ENCODE data around the gene RAN. TPM values are rescaled to one million over a fixed set of nuclear protein-coding genes. Genes with fewer than 3 reads are reported as not detected.

The RAN gene
- total RNA-seq, 1 donor from 2014 or later = 748 TPM

GRCh38 chr12:130876297-130876696, 4.4 kb downstream of the RAN start:
- ATAC-seq (ENCODE audit: low read depth) = no peak
- H3K27ac Mint-ChIP-seq = no peak overlapping the region
- H3K4me3 Mint-ChIP-seq = no peak overlapping the region

GRCh38 chr12:130876758-130877157, 4.9 kb downstream of the RAN start:
- DNase-seq (no peak), ATAC-seq (ENCODE audit: low read depth) (no peak)
- H3K9me3 Mint-ChIP-seq = no peaks in the 10 kb centered on the region
- no peak overlapping the region for H3K4me3 Mint-ChIP-seq
- ChIA-PET CTCF (no interaction called here), POLR2A (interaction anchor here (0.8 kb wide), 1 partner anchor 103 kb away, joined by 3 read pairs; no protein-coding TSS in a partner anchor)
- H3K36me3 Mint-ChIP-seq (ENCODE audit: low read depth) = peaks cover 56% of the 10 kb centered on the region
- H3K27ac Mint-ChIP-seq = no peak overlapping the region
- H3K27me3 Mint-ChIP-seq = no peaks in the 10 kb centered on the region
- TF ChIP-seq CTCF (IDR thresholded peaks at IDR 0.05) = no peak
- H3K4me1 Mint-ChIP-seq = peaks cover 71% of the 10 kb centered on the region
- intact Hi-C loops (cut with micrococcal nuclease) = loop anchor here (10.0 kb wide), 2 partner anchors 1018 to 1048 kb away; partner anchors contain the start of genes PUS1 and ULK1

More at GRCh38 chr12:130876297-130876696, 4.4 kb downstream of the RAN start:
- H3K9me3 Mint-ChIP-seq = no peaks in the 10 kb centered on the region
- no peak for TF ChIP-seq CTCF (IDR thresholded peaks at IDR 0.05)
- H3K4me1 Mint-ChIP-seq = peaks cover 71% of the 10 kb centered on the region
- H3K36me3 Mint-ChIP-seq (ENCODE audit: low read depth) = peaks cover 56% of the 10 kb centered on the region
- H3K27me3 Mint-ChIP-seq = no peaks in the 10 kb centered on the region
- POLR2A ChIA-PET = interaction anchor here (0.8 kb wide), 1 partner anchor 104 kb away, joined by 3 read pairs; no protein-coding TSS in a partner anchor
- CTCF ChIA-PET = no interaction called here
- intact Hi-C loops (cut with micrococcal nuclease) = loop anchor here (10.0 kb wide), 2 partner anchors 1019 to 1049 kb away; partner anchors contain the start of genes PUS1 and ULK1
- DNase-seq = no peak

- DNase-seq = no peak
- ATAC-seq (ENCODE audit: low read depth) = no peak
- H3K4me3 Mint-ChIP-seq = no peak overlapping the region
- CTCF ChIA-PET = no interaction called here
- peaks cover 56% of the 10 kb centered on the region for H3K36me3 Mint-ChIP-seq (ENCODE audit: low read depth)
- H3K4me1 Mint-ChIP-seq = peaks cover 71% of the 10 kb centered on the region
- POLR2A ChIA-PET = no interaction called here
- intact Hi-C loops (cut with micrococcal nuclease) = loop anchor here (10.0 kb wide), 2 partner anchors 1017 to 1047 kb away; partner anchors contain the start of genes PUS1 and ULK1
- TF ChIP-seq CTCF (IDR thresholded peaks at IDR 0.05) = no peak
- H3K27ac Mint-ChIP-seq = peak overlapping the region; percentile 31
- H3K9me3 Mint-ChIP-seq = no peaks in the 10 kb centered on the region
- no peaks in the 10 kb centered on the region for H3K27me3 Mint-ChIP-seq
These were observed 5.5 kb downstream of the RAN start for GRCh38 chr12:130877333-130877732.

- no peak for TF ChIP-seq CTCF (IDR thresholded peaks at IDR 0.05)
- Mint-ChIP-seq H3K27me3 (no peaks in the 10 kb centered on the region), H3K4me3 (peak overlapping the region; percentile 79), H3K9me3 (no peaks in the 10 kb centered on the region), H3K4me1 (peaks cover 60% of the 10 kb centered on the region), H3K27ac (peak overlapping the region; percentile 82), H3K36me3 (ENCODE audit: low read depth) (peaks cover 54% of the 10 kb centered on the region)
- CTCF ChIA-PET = no interaction called here
- ATAC-seq (ENCODE audit: low read depth) (no peak), DNase-seq (no peak)
- intact Hi-C loops (cut with micrococcal nuclease) = loop anchor here (10.0 kb wide), 2 partner anchors 1016 to 1046 kb away; partner anchors contain the start of genes PUS1 and ULK1
- POLR2A ChIA-PET = no interaction called here
These were observed 6.6 kb downstream of the RAN start for GRCh38 chr12:130878193-130879185.

- ChIA-PET CTCF (no interaction called here), POLR2A (interaction anchor here (1.0 kb wide), 1 partner anchor 101 kb away, joined by 4 read pairs; no protein-coding TSS in a partner anchor)
- ATAC-seq (ENCODE audit: low read depth) = peak; percentile 74
- DNase-seq = no peak
- H3K4me3 Mint-ChIP-seq = peak overlapping the region; percentile 79
- H3K27me3 Mint-ChIP-seq = no peaks in the 10 kb centered on the region
- H3K27ac Mint-ChIP-seq = peak overlapping the region; percentile 82
- H3K9me3 Mint-ChIP-seq = no peaks in the 10 kb centered on the region
- no peak for TF ChIP-seq CTCF (IDR thresholded peaks at IDR 0.05)
- peaks cover 53% of the 10 kb centered on the region for H3K4me1 Mint-ChIP-seq
- intact Hi-C loops (cut with micrococcal nuclease) = loop anchor here (10.0 kb wide), 2 partner anchors 1016 to 1046 kb away; partner anchors contain the start of genes PUS1 and ULK1
- peaks cover 46% of the 10 kb centered on the region for H3K36me3 Mint-ChIP-seq (ENCODE audit: low read depth)
These were observed 7.4 kb downstream of the RAN start for GRCh38 chr12:130879212-130879686.

Measured in activated B cell treated with CpG ODN at 0.5 μM for 24 hours (primary cell).